CD4-positive, alpha-beta T cell treated with Interleukin-10 for 1 hour (primary cell): Measurements from ENCODE around the gene FANCC.
"Not testable (repeated sequence)": the region's sequence is repeated elsewhere in the genome, so short reads cannot be mapped to it uniquely, and the experiment has no call there.

ENCODE experiments used
- DNase-seq: peaks from one replicate; pipeline ENCODE4 v3.0.0-alpha.2; 2020

The FANCC gene

GRCh38 chr9:95317119-95317892 lies at the start of gene FANCC:
TSS of gene FANCC (minus strand) at chr9:95317709. CDS start at chr9:95249291, 68,418 bp downstream.
- DNase-seq = peak; percentile 87

- DNase-seq = no peak
Measured at GRCh38 chr9:95366731-95367325, 49.3 kb upstream of the FANCC start.

- no peak for DNase-seq
Measured at GRCh38 chr9:95365766-95366165, 48.3 kb upstream of the FANCC start.

- DNase-seq = no peak
Measured at GRCh38 chr9:95363051-95363841, 45.7 kb upstream of the FANCC start.

GRCh38 chr9:95360866-95361265 lies 43.4 kb upstream of the FANCC start:
- DNase-seq = no peak

GRCh38 chr9:95357316-95357715 lies 39.8 kb upstream of the FANCC start:
- no peak for DNase-seq

- DNase-seq = no peak
Measured at GRCh38 chr9:95355500-95355899, 38.0 kb upstream of the FANCC start.

- DNase-seq = no peak
Measured at GRCh38 chr9:95351051-95351450, 33.5 kb upstream of the FANCC start.

- DNase-seq = no peak
Measured at GRCh38 chr9:95350266-95350665, 32.8 kb upstream of the FANCC start.

GRCh38 chr9:95349091-95350038 lies 31.9 kb upstream of the FANCC start:
- DNase-seq = no peak

GRCh38 chr9:95346021-95346420 lies 28.5 kb upstream of the FANCC start:
- DNase-seq = no peak

- no peak for DNase-seq
Measured at GRCh38 chr9:95344735-95345325, 27.3 kb upstream of the FANCC start.

GRCh38 chr9:95343725-95344287 lies 26.3 kb upstream of the FANCC start:
- no peak for DNase-seq

- no peak for DNase-seq
Measured at GRCh38 chr9:95342571-95342970, 25.1 kb upstream of the FANCC start.

GRCh38 chr9:95341293-95341962 lies 23.9 kb upstream of the FANCC start:
- no peak for DNase-seq

- no peak for DNase-seq
Measured at GRCh38 chr9:95338243-95338642, 20.7 kb upstream of the FANCC start.

GRCh38 chr9:95336281-95336680 lies 18.8 kb upstream of the FANCC start:
- peak; percentile 27 for DNase-seq

- DNase-seq = no peak
Measured at GRCh38 chr9:95333426-95333825, 15.9 kb upstream of the FANCC start.

- DNase-seq = no peak
Measured at GRCh38 chr9:95332860-95333259, 15.4 kb upstream of the FANCC start.

GRCh38 chr9:95330720-95331404 lies 13.4 kb upstream of the FANCC start:
- DNase-seq = no peak

- DNase-seq = not testable (repeated sequence)
Measured at GRCh38 chr9:95329061-95329460, 11.6 kb upstream of the FANCC start.
